Gastroesophageal sphincter (tissue), 3 donors: ENCODE data around the gene POT1.

ENCODE experiments used
- POLR2A ChIP-seq, 2 donors: fragments of 450-650 bp; IDR thresholded peaks; one replicate each; pipeline ENCODE4 v1.6.1; 2017; ENCODE audit warnings: antibody characterized with exemption in 2 of 2, mild to moderate bottlenecking in 2 of 2, moderate library complexity in 1 of 2
- TF ChIP-seq, protein P1 (sequence below), 4 experiments: fragments of 200-600 bp in 2 of 4; fragments of 450-650 bp in 2 of 4; sonication (generic) in 1 of 4; IDR thresholded peaks; one replicate each; pipeline ENCODE4 v1.5.1; 2017 to 2019; ENCODE audit warnings: antibody characterized with exemption in 4 of 4, mild to moderate bottlenecking in 2 of 4, moderate library complexity in 2 of 4

DNA sequence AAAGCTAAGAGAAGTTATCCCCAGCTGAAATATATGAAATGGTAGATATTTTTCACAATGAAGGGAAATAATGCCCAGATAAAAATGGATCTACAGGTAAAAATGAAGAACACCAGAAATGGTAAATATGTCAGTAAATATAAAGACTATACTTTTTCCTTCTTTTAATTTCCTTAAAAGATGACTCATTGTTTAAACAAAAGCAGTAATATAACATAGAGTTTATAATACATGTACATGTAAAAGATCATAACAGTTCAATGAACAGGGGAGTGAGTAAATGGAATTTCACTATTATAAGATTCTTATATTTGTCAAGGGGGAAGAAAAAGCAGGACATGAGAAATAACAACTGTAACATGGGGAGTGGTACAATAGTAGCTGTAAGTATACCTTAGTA is 7.4 kb downstream of the POT1 start:
- no peak for TF ChIP-seq POLR2A (IDR thresholded peaks at IDR 0.05)
- TF ChIP-seq, protein P1, sequence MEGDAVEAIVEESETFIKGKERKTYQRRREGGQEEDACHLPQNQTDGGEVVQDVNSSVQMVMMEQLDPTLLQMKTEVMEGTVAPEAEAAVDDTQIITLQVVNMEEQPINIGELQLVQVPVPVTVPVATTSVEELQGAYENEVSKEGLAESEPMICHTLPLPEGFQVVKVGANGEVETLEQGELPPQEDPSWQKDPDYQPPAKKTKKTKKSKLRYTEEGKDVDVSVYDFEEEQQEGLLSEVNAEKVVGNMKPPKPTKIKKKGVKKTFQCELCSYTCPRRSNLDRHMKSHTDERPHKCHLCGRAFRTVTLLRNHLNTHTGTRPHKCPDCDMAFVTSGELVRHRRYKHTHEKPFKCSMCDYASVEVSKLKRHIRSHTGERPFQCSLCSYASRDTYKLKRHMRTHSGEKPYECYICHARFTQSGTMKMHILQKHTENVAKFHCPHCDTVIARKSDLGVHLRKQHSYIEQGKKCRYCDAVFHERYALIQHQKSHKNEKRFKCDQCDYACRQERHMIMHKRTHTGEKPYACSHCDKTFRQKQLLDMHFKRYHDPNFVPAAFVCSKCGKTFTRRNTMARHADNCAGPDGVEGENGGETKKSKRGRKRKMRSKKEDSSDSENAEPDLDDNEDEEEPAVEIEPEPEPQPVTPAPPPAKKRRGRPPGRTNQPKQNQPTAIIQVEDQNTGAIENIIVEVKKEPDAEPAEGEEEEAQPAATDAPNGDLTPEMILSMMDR (IDR thresholded peaks at IDR 0.05), result no peak
